NOMO-1 treated with dmso at 0.1 percent for 144 hours (cell line): Measurements from ENCODE around the gene KRTAP19-2.
"Not testable (repeated sequence)": the region's sequence is repeated elsewhere in the genome, so short reads cannot be mapped to it uniquely, and the experiment has no call there.

Experiments used
- DNase-seq: peaks from one replicate; lab custom pipeline; 2025; ENCODE audit not compliant: unreplicated experiment; lab: John Stamatoyannopoulos, UW

The KRTAP19-2 gene, protein sequence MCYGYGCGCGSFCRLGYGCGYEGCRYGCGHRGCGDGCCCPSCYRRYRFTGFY

DNA sequence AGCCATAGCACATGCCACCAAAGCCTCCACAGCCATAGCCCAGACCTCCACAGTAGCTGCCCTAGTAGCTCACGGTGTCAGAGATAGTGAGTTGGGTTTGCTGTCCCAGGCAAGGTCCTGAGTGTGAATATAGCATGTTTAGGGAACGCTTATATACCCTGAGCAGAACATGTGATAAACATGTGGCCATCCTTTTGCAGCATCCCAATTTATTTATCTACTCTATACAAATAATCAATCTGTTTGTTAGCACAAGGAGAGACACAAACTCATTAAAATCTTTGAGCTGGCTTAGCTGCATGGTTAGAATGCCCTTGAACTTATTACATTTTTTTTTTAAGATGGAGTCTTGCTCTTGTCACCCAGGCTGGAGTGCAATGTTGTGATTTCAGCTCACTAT lies at the start of gene KRTAP19-2:
KRTAP19-2 (minus strand) TSS at position 101 of the 400 bp plus-strand sequence; CDS start at position 13, 88 bp downstream.
- no peak for DNase-seq

DNA sequence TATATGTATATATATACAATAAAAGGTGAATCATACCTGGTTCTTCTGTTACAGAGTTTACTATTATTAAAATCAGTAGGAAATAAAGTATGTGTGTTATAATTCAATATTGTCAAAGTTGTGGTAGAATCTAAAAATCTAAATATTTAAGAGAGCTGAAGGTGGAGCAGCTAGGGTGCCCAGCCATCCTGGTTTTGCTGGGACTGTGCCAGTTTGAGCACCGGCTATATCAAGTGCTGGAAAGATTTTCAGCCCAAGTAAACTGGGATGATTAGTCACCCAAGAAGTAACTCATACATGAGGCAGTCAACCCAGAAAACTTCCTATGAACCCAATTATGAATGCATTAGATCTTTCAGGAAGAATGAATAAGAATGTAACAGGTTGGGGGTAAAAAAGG lies 31.6 kb upstream of the KRTAP19-2 start:
- no peak for DNase-seq

DNA sequence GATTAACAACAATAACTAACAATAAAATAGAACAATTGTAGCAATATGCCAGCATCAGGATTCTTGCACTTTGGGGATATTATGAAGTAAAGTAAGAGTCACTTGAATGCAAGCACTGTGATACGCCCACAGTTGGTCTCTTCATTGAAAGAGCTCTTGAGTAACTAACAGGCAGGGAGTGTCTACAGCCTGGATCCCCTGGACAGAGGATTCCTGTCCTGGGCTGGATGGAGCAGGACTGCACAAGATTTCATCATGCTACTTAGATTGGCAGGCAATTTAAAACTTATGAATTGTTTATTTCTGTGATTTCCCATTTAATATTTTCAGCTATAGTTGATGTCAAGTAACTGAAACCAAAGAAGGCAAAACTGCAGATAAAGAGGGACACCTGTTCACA lies 28.4 kb upstream of the KRTAP19-2 start:
- no peak for DNase-seq

DNA sequence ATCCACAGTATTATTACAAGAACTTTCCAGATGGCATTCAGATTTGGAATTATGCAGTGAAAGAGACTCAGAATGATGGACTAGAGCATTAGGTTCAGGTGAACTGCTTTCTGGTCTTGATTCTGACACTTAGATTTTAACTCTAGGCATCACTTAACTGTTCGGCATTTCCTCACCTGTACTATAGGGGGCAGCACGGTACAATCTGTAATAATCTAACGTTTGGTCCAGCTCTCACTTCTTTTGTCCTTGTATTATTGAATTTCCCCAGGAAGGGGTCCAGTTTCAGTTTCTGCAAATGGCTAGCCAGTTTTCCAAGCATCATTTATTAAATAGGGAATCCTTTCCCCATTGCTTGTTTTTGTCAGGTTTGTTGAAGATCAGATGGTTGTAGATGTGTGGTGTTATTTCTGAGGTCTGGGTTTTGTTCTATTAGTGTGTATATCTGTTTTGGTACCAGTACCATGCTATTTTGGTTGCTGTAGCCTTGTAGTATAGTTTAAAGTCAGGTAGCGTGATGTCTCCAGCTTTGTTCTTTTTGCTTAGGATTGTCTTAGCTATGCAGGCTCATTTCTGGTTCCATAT lies 18.5 kb upstream of the KRTAP19-2 start:
- not testable (repeated sequence) for DNase-seq

DNA sequence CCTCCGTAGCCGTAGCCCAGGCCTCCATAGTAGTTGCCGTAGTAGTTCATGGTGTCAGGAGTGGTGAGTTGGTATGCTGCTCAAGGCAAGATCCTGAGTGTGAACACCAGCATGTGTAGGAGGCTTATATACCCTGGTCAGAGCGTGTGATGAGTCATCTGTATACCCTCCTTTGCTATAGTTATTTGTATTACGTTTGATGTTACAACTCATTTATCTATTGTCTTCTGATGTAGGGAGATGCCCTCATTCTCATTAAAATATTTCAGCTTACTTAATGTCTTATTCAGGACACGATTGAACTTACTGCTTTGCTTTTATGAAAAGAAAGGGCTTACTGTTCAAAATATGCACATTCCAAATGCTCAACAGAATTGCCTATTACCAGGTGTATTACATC lies 14.8 kb upstream of the KRTAP19-2 start, which contains the start of gene KRTAP19-5:
KRTAP19-5 (minus strand) TSS at position 101 of the 400 bp plus-strand sequence; CDS start at position 50, 51 bp downstream.
- no peak for DNase-seq

DNA sequence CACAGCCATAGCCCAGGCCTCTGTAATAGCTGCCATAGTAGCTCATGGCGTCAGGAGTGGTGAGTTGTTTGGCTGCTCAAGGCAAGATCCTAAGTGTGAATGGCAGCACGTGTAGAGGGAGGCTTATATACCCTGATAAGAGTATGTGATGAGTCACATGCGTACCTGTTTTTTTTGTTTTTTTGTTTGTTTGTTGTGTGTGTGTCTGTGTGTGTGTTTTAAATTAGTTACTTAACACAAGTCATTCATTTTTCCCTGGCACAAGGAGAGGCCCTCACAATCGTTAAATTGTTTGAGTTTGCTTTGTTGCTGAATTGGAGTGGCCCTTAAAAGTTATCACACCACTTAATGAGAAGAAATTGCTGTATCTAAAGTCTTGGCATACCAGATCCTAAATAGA lies 9.8 kb upstream of the KRTAP19-2 start, which contains the start of gene KRTAP19-4:
KRTAP19-4 (minus strand) TSS at position 101 of the 400 bp plus-strand sequence; CDS start at position 46, 55 bp downstream.
- no peak for DNase-seq

DNA sequence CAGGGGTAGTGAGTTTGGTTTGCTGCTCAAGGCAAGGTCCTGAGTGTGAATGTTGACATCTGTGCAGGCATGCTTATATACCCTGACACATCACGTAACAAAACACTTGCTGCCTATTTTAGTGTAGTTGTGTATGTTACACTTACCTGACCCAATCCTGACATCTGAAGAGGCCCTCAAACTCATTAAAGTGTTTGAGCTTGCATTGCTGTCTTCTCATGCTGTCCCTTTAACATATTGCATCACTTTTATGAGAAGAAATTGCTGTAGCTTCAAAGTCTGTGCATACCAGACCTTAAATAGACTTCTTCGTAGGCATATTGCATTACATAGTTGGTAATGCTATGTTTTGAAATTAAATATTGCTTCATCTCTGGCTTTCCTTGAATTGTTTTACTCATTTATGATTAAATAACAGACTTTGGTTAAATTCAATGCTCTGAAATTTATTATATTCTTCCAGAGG lies 4.8 kb upstream of the KRTAP19-2 start, which contains the start of gene KRTAP19-3:
KRTAP19-3 (minus strand) TSS at position 51 of the 466 bp plus-strand sequence. CDS start 56 bp downstream, outside the sequence.
- no peak for DNase-seq

DNA sequence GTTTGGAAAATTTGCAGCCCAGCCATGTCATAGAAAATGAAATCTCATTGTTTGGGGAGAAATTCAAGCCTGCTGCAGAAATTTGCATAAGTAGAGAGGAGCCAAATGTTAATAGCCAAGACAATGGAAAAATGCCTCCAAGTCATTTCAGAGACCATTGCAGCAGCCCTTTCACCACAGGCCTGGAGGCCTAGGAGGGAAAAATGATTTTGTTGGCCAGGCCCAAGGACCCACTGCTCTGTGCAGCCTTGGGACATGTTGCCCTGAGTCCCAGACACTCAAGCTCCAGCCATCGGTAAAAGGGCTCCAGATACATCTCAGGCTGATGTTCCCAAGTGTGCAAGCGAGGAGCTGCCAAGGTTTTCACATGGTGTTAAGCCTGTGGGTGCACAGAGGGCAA lies 1.1 kb downstream of the KRTAP19-2 start:
- no peak for DNase-seq

DNA sequence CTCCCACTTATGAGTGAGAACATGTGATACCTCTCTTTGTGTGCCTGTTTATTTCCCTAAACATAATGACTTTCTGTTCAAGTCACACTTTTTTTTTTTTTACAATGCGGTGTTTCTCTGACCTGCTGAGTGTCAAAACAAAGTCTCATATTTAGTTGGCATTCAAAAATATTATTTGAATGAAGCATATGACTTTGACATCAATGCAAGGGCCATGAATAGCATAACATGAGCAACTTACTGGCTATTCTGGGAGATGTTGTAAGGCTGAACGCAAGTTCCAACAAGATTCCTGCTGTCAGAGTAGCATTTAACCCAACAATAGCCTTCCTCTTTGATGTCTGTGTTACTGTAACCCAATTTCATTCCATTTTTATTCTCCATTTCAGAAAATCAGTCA lies 5.1 kb downstream of the KRTAP19-2 start:
- DNase-seq = no peak

DNA sequence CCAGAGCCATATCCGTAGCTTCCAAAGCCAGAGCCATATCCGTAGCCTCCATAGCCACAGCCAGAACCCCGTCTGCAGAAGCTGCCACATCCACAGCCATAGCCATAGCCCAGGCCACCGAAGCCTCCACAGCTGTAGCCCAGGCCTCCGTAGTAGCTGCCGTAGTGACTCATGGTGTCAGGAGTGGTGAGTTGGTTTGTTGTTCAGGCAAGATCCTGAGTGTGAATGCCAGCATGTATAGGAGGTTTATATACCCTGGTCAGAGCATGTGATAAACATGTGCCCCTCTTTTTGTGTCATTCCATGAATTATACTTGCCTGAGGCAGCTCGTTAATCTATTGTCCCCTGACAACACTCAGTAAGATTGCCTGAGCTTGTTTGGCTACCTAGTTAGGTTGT lies 7.1 kb downstream of the KRTAP19-2 start, which contains the start of gene KRTAP19-1:
KRTAP19-1 (minus strand) TSS at position 223 of the 400 bp plus-strand sequence; CDS start at position 173, 50 bp downstream.
- DNase-seq = no peak

DNA sequence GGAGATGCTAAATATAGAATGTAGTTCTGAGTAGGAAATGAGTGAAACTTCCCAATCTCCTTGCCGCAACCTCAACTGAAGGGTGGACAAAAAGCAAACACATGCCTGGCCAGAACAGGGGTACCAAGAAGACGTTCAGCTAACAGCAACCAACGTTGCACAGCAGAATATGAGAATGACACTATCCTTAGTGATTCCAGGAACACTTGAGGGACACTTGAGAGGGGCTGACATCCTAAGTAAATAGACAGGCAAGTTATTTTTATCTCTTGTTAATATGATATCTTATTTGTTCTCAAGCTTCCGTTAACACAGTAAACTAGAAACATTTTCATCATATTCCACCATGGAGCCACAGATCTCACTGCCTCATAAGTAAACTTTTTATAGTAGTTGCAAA lies 8.0 kb downstream of the KRTAP19-2 start:
- no peak for DNase-seq

DNA sequence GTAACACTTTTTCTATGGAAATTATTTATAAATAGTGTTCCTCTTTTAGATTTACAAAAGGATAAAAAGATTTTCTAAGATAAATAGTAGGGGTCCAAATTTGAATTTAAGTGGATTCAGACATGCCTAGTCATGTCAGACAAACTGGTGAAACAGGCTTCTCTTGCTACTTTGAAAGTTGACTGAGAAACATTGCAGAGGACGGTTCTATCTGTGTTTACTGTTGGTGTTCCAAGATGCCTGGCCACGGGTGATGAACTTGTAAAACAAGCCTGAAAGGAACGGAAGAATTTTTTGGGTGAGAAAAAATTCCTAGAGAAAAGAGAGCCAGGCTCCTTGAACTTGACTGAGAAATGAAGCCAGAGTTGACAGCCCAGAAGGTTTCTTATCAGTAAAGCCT lies 9.2 kb downstream of the KRTAP19-2 start:
- DNase-seq = no peak

DNA sequence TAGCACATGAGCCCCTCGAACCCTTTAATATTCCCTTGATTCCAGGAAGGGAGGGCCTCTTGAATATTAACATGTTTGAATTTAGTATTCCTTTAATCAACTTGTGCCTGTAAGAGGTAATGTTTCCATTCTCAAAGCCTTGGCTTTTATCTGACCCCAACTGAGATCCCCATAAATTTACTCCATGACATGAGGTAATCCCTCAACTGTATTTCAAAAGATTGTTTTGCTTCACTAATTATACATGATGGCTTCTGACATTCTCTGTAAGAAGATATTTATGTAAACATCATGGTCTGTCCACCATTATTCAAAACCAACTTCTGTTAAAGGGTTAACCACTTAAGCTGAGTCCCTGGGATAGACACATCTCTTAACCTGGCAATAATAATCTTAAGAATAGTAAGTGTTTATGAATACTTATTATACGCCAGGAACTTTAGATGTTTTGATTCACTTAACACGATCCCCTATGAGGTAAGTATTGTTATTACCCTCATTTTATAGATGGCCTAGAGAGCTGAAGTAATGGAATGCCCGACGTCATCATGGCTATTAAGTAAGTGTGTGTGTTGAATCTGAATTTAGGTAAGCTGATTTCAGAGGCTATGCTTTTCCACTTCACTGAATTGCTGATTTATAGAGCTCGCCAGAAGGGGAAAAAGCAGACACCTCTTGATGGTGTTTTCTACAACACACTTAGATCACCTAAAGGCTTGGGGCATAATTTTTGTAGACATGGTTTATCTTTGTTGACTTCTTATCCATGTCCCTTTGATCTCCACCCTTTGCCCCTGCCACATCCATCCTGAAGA lies 18.1 kb downstream of the KRTAP19-2 start:
- no peak for DNase-seq

DNA sequence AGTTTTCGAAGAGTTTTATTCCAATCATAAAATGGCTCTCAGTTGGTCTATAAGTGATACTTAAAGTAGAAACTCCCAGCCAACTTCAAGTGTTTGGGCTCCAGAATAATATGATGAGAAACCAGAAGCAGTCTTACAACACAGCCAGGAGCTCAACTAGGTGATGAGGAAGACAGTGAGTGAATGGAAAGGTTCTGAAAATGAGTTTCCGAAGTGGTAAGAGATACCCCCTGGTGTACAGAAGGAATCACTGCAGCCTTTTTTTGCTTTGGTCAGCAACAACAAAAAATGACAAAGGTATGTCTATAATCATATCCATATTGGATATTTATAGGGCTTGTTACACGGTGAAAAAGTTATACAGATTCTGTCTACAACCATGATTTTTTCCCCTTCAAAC lies 23.5 kb downstream of the KRTAP19-2 start:
- no peak for DNase-seq

DNA sequence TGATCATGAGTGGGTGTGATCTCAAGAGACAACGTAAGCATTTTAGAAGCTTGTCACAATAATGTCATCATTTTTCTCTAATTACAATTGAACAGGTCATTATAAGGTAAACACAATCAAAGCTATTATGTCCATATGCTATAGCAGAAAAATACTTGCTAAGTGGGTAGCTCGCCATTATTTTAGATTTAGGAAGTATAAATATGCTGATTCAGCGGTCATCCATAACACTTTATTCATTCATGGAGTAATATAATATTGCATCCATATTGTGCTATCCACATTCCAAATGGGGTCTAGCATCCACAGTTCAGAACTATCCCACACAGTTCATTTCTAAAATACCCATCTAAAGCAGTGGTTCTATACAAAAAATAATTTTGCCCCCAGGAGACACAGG lies 38.7 kb downstream of the KRTAP19-2 start:
- DNase-seq = no peak

DNA sequence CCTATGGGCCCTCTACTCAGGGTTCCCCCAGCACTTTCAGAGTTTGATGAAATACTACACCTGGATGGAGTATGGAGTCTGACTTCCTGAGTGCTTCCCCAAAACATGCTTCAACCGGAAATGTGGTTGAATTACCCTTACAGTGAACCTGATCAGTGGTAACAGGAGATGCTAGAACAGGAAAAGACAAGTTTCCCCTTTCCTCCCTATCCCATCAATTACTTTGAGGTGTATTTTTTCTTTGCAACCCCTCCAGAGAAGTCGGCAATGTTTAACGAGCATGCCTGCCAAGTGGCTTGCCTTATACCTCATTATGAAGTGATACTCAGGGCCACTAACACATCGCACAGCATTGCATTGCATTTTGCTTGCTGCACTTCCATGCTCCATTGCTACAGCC lies 40.2 kb downstream of the KRTAP19-2 start:
- no peak for DNase-seq

DNA sequence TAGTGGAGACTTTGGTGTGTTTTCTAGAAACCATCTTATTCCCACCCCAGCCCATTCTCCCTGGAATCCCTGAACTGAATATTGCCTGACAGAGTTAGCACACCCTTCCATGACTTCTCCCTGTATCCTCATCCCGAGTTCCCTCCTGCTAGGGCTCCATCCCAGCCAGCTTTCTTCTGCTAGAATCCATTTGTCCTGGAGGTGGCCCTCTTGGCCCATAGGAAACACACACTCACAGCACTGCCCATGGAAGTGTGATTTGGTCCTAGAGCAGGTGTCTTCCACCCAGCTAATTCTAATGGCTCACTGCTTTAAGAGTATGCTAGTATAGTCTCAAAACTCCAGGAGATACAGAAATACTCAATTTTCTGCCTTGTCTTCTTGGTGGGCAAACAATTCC lies 43.0 kb downstream of the KRTAP19-2 start:
- no peak for DNase-seq

DNA sequence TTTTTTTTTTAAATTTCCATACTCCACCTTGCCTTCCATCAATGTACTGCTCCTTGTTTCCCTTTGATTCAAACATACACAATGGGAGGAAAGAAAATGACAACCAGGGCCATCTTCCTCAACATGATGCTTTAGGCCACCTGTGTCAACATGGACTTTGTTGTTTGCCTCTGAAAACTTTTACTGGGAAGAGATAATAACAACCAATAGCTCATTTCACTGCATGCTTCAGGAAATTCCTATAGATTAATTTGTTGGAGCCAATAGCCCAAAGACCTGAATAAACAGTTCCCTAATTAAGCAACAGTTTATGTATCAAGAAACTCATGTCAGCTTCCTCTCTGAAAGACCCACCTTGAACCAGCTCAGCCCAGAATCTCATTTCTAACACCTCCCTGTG lies 44.0 kb downstream of the KRTAP19-2 start:
- no peak for DNase-seq

DNA sequence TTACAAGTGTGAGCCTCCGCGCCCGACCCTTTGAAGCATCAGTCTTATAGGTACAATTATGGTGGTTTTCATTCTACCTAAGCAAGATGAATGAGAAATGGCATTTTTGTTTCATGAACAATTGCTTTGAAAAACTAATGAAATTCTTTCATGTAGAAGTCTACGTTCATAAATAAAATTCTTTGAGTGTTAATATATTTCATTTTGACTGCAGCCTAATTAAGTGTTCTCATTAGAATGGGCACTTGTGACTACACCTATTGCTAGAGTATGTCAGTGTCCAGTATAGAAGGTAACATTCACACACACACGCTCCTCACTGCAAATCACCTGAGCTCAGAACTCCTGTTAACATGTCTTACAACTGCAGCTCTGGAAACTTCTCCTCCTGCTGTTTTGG lies 47.3 kb downstream of the KRTAP19-2 start, which contains the start of gene KRTAP15-1:
KRTAP15-1 (plus strand) TSS at position 301 of the 400 bp plus-strand sequence; CDS start at position 354, 53 bp downstream.
- DNase-seq = no peak
